GM18505 (cell line): ENCODE data around the gene TTLL5.
"Not testable (repeated sequence)": the region's sequence is repeated elsewhere in the genome, so short reads cannot be mapped to it uniquely, and the experiment has no call there.

Source experiments
- ATAC-seq: cut with Tn5 transposase; IDR thresholded peaks from one replicate; pipeline ENCODE4 v1.9.1; 2021; ENCODE audit not compliant: unreplicated experiment
- POLR2A ChIP-seq: IDR thresholded peaks from 4 replicates; pipeline ENCODE4 v1.6.1; 2011; ENCODE audit warnings: borderline replicate concordance; ENCODE audit not compliant: insufficient read depth, insufficient read length; ENCODE audit errors: extremely low read depth

TTLL5 gene

GRCh38 chr14:75911883-75912282 is 250.8 kb downstream of the TTLL5 start:
- TF ChIP-seq POLR2A = no peak
- no peak for ATAC-seq

GRCh38 chr14:75913183-75913582 is 252.1 kb downstream of the TTLL5 start:
- no peak for ATAC-seq
- no peak for TF ChIP-seq POLR2A

- TF ChIP-seq POLR2A = no peak
- no peak for ATAC-seq
These were observed 254.0 kb downstream of the TTLL5 start for GRCh38 chr14:75915045-75915444.

DNA sequence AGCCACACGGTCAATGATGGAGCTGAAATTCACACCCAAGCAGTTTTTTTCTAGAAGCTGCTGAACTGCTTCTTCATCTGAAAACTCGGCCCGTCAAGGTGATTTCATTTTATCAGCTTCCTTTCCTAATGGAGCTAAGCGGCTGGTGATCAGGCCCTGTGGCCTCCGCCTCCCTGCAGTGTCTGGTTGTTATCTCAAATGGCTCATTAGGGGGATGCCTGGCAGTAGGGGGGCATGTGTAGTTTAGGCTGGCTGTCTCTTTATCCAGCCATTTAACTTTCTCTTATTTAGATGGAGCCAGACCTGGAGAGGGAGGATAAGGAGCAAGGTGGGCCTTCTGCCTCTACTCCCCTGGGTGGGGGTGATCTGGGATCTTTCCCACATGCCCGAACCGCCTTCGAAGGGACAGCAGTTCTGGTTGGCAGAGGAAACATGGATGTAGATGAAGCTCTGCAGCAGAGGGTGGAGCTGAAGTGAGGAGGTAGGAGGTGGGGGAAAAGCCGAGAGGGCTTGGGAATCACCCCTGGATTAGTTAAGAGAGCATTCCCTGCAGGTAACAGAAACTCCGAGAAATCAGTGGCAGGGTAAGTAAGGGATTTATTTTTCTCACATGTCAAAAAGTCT is 256.4 kb downstream of the TTLL5 start:
- no peak for TF ChIP-seq POLR2A
- ATAC-seq = no peak

- no peak for ATAC-seq
- no peak for TF ChIP-seq POLR2A
These were observed 256.9 kb downstream of the TTLL5 start for GRCh38 chr14:75917946-75918335.

- not testable (repeated sequence) for ATAC-seq
These were observed 259.4 kb downstream of the TTLL5 start for GRCh38 chr14:75920421-75920820.

GRCh38 chr14:75925141-75925840 is 264.2 kb downstream of the TTLL5 start:
- not testable (repeated sequence) for ATAC-seq

- no peak for ATAC-seq
- no peak for TF ChIP-seq POLR2A
These were observed 265.5 kb downstream of the TTLL5 start for GRCh38 chr14:75926431-75927115.

- no peak for TF ChIP-seq POLR2A
- no peak for ATAC-seq
These were observed 266.6 kb downstream of the TTLL5 start for GRCh38 chr14:75927564-75928087.

DNA sequence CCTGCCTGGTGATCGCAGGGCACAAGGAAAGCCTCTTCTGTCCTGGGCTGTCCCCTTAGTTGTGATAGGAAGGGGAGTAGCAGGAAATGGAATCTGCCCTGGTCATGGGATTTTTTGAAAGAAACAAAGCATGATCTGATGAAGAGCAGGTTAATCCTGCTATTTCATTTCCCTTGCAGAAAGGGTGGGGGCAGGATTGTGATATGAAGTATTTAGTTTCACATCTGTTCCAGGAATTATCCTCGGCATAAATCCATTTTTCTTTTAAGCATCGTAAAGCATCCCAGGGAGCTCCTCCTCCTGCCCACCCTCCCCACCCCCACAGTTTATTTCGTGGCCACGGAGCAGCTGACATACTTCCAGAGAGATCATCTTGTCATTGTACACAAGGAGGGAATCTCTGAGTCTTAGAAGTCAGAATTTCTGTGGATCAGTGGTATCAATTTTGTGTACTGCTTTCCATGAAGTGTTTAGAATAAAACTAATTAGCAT is 267.7 kb downstream of the TTLL5 start:
- no peak for ATAC-seq

GRCh38 chr14:75933712-75934296 is 272.8 kb downstream of the TTLL5 start:
- ATAC-seq = no peak
- no peak for TF ChIP-seq POLR2A

More for the DNA sequence above, 267.7 kb downstream of the TTLL5 start:
- TF ChIP-seq POLR2A = no peak

DNA sequence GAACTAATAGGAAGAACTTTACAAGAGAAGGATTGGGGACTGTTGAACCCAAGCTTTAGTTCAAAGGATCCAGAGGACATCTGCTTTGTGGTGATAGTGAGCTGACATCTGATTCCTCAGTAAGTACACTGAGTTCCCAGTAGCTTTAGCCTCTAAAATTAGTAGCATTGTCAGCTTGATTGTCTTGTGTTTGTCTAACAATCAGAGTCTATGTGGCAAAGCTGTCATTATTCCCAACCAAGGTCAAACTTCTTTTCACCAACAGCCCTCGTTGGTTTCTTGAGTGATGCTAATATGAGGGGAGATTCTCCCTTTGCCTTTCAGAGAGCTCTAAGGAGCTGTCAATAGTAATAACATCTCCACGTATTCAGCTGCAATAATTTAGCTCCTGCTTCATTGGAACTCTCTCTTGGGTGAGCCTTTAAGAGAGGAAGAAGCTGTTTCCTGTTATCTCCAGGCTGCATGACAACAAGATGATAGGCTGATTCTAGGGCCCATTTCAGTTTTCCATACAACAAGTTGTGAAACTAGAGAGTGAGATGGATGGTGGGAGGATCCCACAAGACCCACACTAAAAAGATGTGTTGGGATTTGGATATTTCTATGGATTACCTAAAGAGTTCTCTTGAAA is 274.1 kb downstream of the TTLL5 start:
- no peak for TF ChIP-seq POLR2A
- ATAC-seq = no peak

- TF ChIP-seq POLR2A = no peak
- no peak for ATAC-seq
These were observed 278.2 kb downstream of the TTLL5 start for GRCh38 chr14:75939200-75939599.
